GM12873 (cell line): ENCODE data around the gene KATNAL1.

Source experiments
- TF ChIP-seq, protein P1 (sequence below): IDR thresholded peaks from 2 replicates; pipeline ENCODE4 v1.5.1; 2012; ENCODE audit warnings: low read depth, mild to moderate bottlenecking, moderate library complexity, low read length, control low read depth; ENCODE audit not compliant: insufficient read depth; ENCODE audit errors: missing control alignments

KATNAL1 gene

DNA sequence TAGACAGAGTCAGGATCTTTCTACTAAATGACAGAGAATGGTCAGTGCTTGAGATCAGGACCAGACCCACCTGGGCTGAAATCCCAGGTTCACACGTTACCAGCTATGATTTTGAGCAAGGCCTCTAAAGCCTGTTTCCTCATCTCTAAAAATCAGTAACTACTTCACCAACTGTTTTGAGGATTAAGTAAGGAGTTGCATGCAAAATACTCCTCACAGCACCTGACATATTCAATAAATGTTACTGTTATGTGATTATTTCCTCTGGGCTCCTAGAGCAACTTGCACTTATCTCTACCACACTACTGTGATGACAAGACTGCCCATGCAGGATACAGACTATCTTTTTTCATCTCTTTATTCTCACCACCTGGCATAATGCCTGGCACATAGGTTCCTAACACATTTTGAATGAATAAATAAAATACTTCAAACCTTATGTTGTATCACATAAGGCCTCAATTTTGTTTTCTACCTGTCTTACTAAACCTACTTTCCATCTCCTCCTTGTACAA lies 1.8 kb downstream of the KATNAL1 start:
- TF ChIP-seq, protein P1, sequence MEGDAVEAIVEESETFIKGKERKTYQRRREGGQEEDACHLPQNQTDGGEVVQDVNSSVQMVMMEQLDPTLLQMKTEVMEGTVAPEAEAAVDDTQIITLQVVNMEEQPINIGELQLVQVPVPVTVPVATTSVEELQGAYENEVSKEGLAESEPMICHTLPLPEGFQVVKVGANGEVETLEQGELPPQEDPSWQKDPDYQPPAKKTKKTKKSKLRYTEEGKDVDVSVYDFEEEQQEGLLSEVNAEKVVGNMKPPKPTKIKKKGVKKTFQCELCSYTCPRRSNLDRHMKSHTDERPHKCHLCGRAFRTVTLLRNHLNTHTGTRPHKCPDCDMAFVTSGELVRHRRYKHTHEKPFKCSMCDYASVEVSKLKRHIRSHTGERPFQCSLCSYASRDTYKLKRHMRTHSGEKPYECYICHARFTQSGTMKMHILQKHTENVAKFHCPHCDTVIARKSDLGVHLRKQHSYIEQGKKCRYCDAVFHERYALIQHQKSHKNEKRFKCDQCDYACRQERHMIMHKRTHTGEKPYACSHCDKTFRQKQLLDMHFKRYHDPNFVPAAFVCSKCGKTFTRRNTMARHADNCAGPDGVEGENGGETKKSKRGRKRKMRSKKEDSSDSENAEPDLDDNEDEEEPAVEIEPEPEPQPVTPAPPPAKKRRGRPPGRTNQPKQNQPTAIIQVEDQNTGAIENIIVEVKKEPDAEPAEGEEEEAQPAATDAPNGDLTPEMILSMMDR, result no peak

DNA sequence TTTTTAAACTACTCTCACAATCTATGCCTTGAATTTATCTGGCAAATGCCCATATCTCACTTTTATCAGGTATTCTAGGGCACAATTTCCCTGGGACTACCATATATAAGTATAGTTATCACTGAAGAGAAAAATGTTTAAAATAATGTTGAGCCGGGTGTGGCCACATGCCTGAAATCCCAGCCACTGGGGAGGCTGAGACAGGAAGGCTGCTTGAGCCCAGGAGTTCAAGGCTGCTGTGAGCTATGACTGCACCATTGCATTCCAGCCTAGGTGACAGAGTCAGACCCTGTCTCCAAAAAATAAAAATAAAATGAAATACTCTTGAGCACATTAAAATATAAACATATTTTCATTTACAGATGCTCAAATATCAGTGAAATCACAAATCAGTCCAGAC lies 4.1 kb downstream of the KATNAL1 start:
- TF ChIP-seq, protein P1, result no peak

DNA sequence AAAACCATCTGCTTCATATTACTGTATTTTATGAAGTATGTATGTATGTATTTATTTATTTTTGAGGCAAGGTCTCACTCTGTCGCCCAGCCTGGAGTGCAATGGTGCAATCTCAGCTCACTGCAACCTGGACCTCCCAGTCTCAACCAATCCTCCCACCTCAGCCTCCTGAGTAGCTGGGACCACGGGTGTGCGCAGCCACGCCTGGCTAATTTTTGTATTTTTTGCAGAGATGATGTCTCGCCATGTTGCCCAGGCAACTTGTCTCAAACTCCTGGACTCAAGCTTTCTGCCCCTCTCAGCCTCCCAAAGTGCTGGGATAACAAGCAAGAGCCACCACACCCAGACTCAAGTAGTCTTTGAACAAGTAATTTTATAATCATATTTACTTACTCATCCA lies 5.5 kb downstream of the KATNAL1 start:
- TF ChIP-seq, protein P1, result no peak

DNA sequence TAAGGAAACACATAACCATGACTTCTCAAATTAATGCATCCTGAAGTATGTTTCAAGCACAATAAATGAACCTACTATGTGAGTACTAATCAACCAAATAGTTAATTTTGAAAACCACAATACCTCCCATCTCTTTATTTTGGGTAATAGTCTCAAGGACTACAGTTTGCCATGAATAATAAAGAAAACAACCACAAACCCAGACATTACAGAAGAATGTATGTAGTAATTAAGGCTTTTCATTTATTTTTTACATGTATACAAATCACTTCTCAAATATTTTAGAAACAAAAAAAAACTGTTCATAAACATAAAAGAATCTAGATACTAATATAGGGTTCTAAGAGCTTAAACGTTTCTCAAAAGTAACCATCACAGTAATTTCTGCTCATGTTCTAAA lies 6.8 kb downstream of the KATNAL1 start:
- TF ChIP-seq, protein P1, result no peak

DNA sequence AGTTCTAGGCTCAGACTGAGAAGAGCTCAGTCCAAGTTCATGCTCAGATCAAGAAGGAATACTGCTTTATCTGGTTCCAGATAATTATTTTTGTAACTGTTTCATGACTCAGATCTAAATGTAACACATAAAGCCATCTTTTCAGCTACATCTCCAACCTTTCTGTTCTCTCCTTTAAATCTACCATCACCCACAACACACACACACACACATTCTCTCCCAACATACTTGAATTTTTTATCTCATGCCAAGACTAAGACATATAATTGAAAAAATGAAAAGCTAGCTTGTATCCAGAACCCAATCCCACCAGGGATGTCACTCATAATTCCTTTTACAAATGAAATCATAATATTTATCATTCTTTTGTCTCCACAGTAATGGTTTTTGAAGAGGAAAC lies 7.6 kb downstream of the KATNAL1 start:
- TF ChIP-seq, protein P1, result no peak

DNA sequence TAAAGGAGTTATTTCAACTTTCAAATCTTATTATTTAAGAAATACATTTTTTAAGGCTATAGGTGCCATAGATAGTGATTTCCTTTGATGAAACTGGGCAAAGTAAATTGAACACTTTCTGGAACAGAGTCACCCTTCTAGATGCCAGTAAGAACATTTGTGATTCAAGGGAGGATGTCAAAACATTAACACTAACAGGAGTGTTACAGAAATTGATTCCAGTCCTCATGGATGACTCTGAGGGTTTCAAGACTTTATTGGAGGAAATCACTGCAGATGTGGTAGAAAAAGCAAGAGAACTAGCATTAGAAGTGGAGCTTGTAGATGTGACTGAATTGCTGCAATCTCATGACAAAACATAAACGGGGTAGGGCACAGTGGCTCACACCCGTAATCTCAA lies 12.2 kb downstream of the KATNAL1 start:
- TF ChIP-seq, protein P1, result no peak

DNA sequence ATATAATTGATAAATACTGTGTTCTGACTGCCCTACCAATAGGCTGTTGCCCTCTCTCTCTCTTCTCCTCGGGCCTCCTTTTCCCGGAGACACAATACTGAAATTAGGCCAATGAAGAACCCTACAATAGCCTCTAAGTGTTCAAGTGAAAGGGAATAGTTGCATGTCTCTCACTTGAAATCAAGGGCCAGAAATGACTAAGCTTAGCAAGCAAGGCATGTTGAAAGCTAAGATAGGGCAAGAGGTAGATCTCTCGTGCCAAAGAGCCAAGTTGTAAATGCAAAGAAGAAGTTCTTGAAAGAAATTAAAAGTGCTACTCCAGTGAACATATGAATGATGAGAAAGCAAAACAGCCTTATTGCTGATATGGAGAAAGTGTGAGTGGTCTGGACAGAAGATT lies 13.3 kb downstream of the KATNAL1 start:
- TF ChIP-seq, protein P1, result no peak

DNA sequence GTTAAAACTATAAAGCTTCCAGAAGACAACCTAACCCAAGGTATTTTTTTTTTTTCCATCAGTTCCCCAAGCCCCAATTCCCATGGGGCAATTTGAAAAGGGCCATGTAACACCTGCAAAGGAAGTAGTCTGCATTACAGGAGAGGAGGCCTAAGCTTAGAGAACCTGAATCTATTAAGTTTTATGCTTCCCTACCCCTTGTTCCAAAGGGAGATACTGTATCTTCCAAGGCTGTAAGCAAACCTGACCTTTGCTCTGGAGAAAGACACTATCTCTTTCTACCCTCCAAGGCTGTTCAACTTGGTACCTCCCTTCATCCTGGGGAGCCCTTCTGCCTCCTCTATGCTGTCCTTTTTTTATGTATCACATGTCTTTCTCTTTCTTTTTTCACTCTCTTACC lies 15.0 kb downstream of the KATNAL1 start:
- TF ChIP-seq, protein P1, result no peak
